ENCODE measurements around the gene TBR1. TPM values are rescaled to one million over a fixed set of nuclear protein-coding genes. Genes with fewer than 3 reads are reported as not detected.

TBR1 gene
- total and polyA plus RNA-seq, 3 experiments from 2014 or later, result not detected

DNA sequence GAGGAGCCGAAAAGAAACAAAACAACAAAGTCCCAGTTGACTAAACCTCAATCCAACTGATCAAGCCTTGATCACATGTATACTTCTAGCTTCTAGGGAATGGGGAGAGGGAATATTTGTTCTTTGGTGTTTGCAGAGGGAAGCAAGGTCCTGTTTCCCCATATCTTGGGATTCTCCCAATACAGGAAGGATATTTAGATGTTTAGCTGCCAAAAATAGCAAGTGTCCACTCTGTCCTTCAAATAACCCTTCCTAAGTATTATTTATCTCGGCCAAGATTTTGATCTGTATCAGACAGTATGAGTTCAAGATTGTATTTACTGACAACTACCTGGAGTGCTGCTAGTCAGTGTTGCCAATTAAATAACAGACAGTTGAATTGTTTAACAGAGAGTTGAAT is 55.5 kb downstream of the TBR1 start:
- Mint-ChIP-seq H3K27me3 (peaks cover 25 to 43% of the 10 kb centered on the region in 2 donors), H3K27ac (no peak overlapping the region), H3K36me3 (no peaks in the 10 kb centered on the region), H3K4me3 (no peak overlapping the region), H3K4me1 (no peaks in the 10 kb centered on the region), H3K9me3 (peaks cover 0 to 2% (median 0%) of the 10 kb centered on the region in 5 donors)
- H3K9me3 ChIP-seq (ENCODE audit: low read length), result no peaks in the 10 kb centered on the region
- H3K4me1 ChIP-seq (ENCODE audit: insufficient read depth, low read length), result no peaks in the 10 kb centered on the region
- no peak overlapping the region for H3K27ac ChIP-seq (ENCODE audit: low read depth, low read length)
- H3K36me3 ChIP-seq (ENCODE audit: insufficient read depth, low read length), result no peaks in the 10 kb centered on the region
- H3K4me3 ChIP-seq (ENCODE audit: low read length), result no peak overlapping the region
- H3K27me3 ChIP-seq (ENCODE audit: insufficient read depth, low read length, poor library complexity, severe bottlenecking), result no peaks in the 10 kb centered on the region
- DNase-seq, result no peak
- ChIA-PET CTCF (no interaction called here), POLR2A (no interaction called here)

DNA sequence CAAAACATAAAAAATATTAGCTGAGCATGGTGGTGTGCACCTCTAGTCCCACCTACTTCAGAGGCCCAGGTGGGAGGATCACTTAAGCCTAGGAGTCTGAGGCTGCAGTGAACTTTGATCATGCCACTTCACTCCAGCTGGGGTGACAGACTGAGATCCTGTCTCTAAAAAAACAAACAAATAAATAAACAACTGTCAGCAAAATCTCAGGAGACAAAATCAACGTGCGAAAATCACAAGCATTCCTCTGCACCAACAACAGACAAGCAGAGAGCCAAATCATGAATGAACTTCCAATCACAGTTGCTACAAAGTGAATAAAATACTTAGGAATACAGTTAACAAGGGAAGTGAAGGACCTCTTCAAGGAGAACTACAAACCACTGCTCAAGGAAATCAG is 58.8 kb downstream of the TBR1 start:
- Histone ChIP-seq H3K27ac (ENCODE audit: low read depth, low read length) (no peak overlapping the region), H3K4me1 (ENCODE audit: insufficient read depth, low read length) (no peaks in the 10 kb centered on the region), H3K9me3 (ENCODE audit: low read length) (no peaks in the 10 kb centered on the region), H3K4me3 (ENCODE audit: low read length) (no peak overlapping the region), H3K36me3 (ENCODE audit: insufficient read depth, low read length) (no peaks in the 10 kb centered on the region), H3K27me3 (ENCODE audit: insufficient read depth, low read length, poor library complexity, severe bottlenecking) (no peaks in the 10 kb centered on the region)
- POLR2A ChIA-PET, result no interaction called here
- H3K4me1 Mint-ChIP-seq, result no peaks in the 10 kb centered on the region
- peaks cover 0 to 10% (median 4%) of the 10 kb centered on the region in 5 donors for H3K9me3 Mint-ChIP-seq
- CTCF ChIA-PET, result no interaction called here
- H3K27me3 Mint-ChIP-seq, result peaks cover 23 to 36% of the 10 kb centered on the region in 2 donors
- H3K27ac Mint-ChIP-seq, result no peak overlapping the region
- H3K36me3 Mint-ChIP-seq, result no peaks in the 10 kb centered on the region
- H3K4me3 Mint-ChIP-seq, result no peak overlapping the region
- DNase-seq, result no peak

Other genes with a start within 250 kb of the TBR1 start
- 100 to 1,000 TPM; 100 to 106 TPM for gene PSMD14, start 107.9 kb upstream of the TBR1 start, total RNA-seq
- 53.8 TPM for gene PSMD14, start 107.9 kb upstream of the TBR1 start, polyA plus RNA-seq
- gene SLC4A10, start 208.1 kb downstream of the TBR1 start, total RNA-seq, result 1 to 10 TPM in 1 of 2 experiments, under 1 TPM in 1; 0.93 to 1.0 TPM
- 28.8 TPM for gene SLC4A10, start 208.1 kb downstream of the TBR1 start, polyA plus RNA-seq

Data from CD8-positive, alpha-beta memory T cell (primary cell).